VCaP (cell line): ENCODE measurements around the gene SDHAF2.

ENCODE experiments used
- H3K27ac ChIP-seq: fragments of 450-650 bp; 2 replicates; pipeline ENCODE4 v1.5.1; 2017
- TF ChIP-seq, protein P1 (sequence below): fragments of 450-650 bp; conservative IDR thresholded peaks from 2 replicates; pipeline ENCODE4 v1.5.1; 2017; ENCODE audit warnings: mild to moderate bottlenecking, moderate library complexity

The SDHAF2 gene

GRCh38 chr11:61468002-61468401 lies 38.1 kb downstream of the SDHAF2 start:
- H3K27ac ChIP-seq, result no peak overlapping the region
- TF ChIP-seq, protein P1, sequence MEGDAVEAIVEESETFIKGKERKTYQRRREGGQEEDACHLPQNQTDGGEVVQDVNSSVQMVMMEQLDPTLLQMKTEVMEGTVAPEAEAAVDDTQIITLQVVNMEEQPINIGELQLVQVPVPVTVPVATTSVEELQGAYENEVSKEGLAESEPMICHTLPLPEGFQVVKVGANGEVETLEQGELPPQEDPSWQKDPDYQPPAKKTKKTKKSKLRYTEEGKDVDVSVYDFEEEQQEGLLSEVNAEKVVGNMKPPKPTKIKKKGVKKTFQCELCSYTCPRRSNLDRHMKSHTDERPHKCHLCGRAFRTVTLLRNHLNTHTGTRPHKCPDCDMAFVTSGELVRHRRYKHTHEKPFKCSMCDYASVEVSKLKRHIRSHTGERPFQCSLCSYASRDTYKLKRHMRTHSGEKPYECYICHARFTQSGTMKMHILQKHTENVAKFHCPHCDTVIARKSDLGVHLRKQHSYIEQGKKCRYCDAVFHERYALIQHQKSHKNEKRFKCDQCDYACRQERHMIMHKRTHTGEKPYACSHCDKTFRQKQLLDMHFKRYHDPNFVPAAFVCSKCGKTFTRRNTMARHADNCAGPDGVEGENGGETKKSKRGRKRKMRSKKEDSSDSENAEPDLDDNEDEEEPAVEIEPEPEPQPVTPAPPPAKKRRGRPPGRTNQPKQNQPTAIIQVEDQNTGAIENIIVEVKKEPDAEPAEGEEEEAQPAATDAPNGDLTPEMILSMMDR, result no peak

DNA sequence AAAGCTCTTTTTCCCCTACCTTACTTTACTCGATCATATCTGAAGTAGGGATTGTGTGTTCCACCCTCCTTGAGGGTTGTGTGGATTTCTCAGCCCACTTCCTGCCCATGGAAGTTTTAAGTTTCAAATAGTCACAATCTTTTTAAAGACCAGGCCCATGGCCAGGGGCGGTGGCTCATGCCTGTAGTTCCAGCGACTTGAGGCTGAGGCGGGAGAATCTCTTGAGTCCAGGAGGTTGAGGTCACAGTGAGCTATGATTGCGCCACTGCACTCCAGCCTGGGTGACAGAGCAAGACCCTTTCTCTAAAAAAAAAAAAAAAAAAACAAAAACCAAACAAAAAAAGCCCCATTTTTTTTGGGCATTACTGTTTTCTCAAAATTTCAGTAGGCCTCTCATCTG lies 42.4 kb downstream of the SDHAF2 start:
- H3K27ac ChIP-seq, result no peak overlapping the region
- TF ChIP-seq, protein P1, result no peak

GRCh38 chr11:61472868-61473267 lies 42.9 kb downstream of the SDHAF2 start:
- no peak overlapping the region for H3K27ac ChIP-seq
- TF ChIP-seq, protein P1, result no peak

DNA sequence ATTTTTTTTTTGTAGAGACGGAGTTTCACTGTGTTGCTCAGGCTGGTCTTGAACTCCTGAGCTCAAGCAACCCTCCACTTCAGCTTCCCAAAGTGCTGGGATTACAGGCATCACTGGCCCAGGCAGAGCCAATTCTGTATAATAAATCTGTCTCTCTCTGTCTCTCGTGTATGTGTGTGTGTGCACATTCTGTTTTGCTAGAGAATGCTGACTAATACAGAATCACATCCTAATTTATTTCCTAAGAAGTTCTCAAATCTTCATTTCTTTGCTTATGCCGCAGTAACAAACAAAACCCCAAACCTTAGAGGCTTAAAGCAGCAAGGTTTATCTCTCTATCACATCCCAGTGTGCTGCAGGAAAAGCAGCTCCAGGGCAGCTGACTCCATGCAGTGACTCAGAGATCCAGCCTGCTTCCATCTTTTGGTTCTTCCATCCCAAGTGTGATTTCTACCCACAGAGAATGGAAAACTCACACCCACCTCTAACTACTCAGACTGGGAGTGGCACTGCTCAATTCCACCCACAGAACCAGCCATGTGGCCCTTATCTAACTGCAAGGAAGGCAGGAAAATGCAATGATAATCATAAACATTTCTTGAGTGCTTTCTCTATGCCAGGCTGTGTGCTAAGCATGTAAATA lies 43.6 kb downstream of the SDHAF2 start:
- no peak overlapping the region; the same call in 1 of the 2 replicates for H3K27ac ChIP-seq
- TF ChIP-seq, protein P1, result no peak

- TF ChIP-seq, protein P1, result no peak
- no peak overlapping the region; the same call in 1 of the 2 replicates for H3K27ac ChIP-seq
These were observed 44.2 kb downstream of the SDHAF2 start for GRCh38 chr11:61474013-61474643.

GRCh38 chr11:61475433-61475832 lies 45.5 kb downstream of the SDHAF2 start:
- no peak overlapping the region for H3K27ac ChIP-seq
- TF ChIP-seq, protein P1, result no peak

DNA sequence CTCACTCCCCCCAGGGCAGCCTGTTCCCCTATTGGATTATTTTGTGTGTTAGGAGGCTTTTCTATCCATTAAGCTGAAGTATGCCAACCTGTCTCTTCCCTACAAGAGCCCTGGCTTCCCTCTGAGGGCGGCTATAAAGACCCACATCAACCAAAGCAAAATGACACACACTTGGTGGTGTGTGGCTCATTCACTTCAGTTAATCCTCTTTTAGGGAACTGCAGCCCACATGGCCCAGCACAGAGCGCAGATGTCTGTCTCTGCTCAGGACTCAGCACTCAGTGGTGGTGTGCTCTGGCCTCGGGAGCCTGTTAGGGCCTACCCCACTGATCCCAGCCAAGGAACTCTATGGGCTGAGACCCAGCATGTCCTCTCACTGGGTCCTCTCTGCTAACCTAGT lies 46.4 kb downstream of the SDHAF2 start:
- no peak overlapping the region for H3K27ac ChIP-seq
- TF ChIP-seq, protein P1, result no peak
